Endodermal cell (in vitro differentiated cells): ENCODE results near the gene PRMT7. TPM values are rescaled to one million over a fixed set of nuclear protein-coding genes. Genes with fewer than 3 reads are reported as not detected.

Experiments
- DNase-seq: peaks from one replicate; pipeline ENCODE4 v3.0.0-alpha.2; 2017
- H3K27ac ChIP-seq: 2 replicates; pipeline ENCODE4 v1.5.1; 2013; ENCODE audit warnings: mild to moderate bottlenecking, low read depth, low read length, moderate library complexity
- H3K27me3 ChIP-seq: 2 replicates; pipeline ENCODE4 v1.6.1; 2013; ENCODE audit warnings: mild to moderate bottlenecking, low read length, moderate library complexity; ENCODE audit not compliant: insufficient read depth, control insufficient read depth, poor library complexity, severe bottlenecking
- H3K36me3 ChIP-seq: 2 replicates; pipeline ENCODE4 v1.7.0; 2013; ENCODE audit warnings: mild to moderate bottlenecking, low read length, moderate library complexity; ENCODE audit not compliant: control insufficient read depth, insufficient read depth
- H3K4me1 ChIP-seq: one replicate; pipeline ENCODE4 v1.7.0; 2013; ENCODE audit warnings: low read length; ENCODE audit not compliant: control insufficient read depth, insufficient read depth
- H3K4me3 ChIP-seq: 2 replicates; pipeline ENCODE4 v1.5.1; 2013; ENCODE audit warnings: mild to moderate bottlenecking, low read length, moderate library complexity
- H3K9ac ChIP-seq: 2 replicates; pipeline ENCODE4 v1.6.1; 2013; ENCODE audit warnings: mild to moderate bottlenecking, low read length, moderate library complexity; ENCODE audit not compliant: poor library complexity, severe bottlenecking; ENCODE audit errors: extremely low read depth
- H3K9me3 ChIP-seq: 2 replicates; pipeline ENCODE4 v1.6.1; 2013; ENCODE audit warnings: mild to moderate bottlenecking, low read length, moderate library complexity; ENCODE audit not compliant: control insufficient read depth
- H3K27ac Mint-ChIP-seq: 2 replicates; pipeline ENCODE4 v1.8.0; 2020; ENCODE audit warnings: mixed read lengths
- H3K27me3 Mint-ChIP-seq: 2 replicates; pipeline ENCODE4 v1.8.0; 2021; ENCODE audit warnings: mild to moderate bottlenecking, mixed read lengths; ENCODE audit not compliant: insufficient read depth
- H3K36me3 Mint-ChIP-seq: 2 replicates; pipeline ENCODE4 v1.8.0; 2020; ENCODE audit warnings: low read depth, mixed read lengths
- H3K4me1 Mint-ChIP-seq: 2 replicates; pipeline ENCODE4 v1.8.0; 2020; ENCODE audit warnings: mixed read lengths
- H3K4me3 Mint-ChIP-seq: 2 replicates; pipeline ENCODE4 v1.8.0; 2020; ENCODE audit warnings: mild to moderate bottlenecking, moderate library complexity, mixed read lengths
- H3K9me3 Mint-ChIP-seq: 2 replicates; pipeline ENCODE4 v1.8.0; 2020; ENCODE audit warnings: mild to moderate bottlenecking, mixed read lengths
- WGBS, 2 experiments: methylation state at CpG; one replicate each; pipeline versions ENCODE4 v1.1.5 to v1.1.7; 2013; ENCODE audit warnings: missing lambda C conversion rate in 2 of 2, mixed read lengths in 1 of 2; ENCODE audit not compliant: insufficient coverage in 1 of 2, insufficient read length in 1 of 2; 5-methylcytosine and 5-hydroxymethylcytosine counted together
- total RNA-seq, 2 donors: library from RNA; stranded (reverse); fragmentation: NEBNext Ultra II Directional in 1 of 2; extraction: Animal tissue kit (Norgen Biotek cat#: 25700) in 1 of 2; gene quantifications; 2 replicates in 1 of 2; 3 replicates in 1 of 2; pipeline ENCODE4 v1.2.1, GENCODE V29; 2021
- TF ChIP-seq, protein P1 (sequence below): fragments of 200-600 bp; sonication (generic); conservative IDR thresholded peaks from 2 replicates; pipeline ENCODE4 v1.5.0; 2021; ENCODE audit warnings: antibody characterized with exemption, mild to moderate bottlenecking

PRMT7 gene
- total RNA-seq, 2 donors from 2014 or later, result 63.9 to 68.5 TPM

DNA sequence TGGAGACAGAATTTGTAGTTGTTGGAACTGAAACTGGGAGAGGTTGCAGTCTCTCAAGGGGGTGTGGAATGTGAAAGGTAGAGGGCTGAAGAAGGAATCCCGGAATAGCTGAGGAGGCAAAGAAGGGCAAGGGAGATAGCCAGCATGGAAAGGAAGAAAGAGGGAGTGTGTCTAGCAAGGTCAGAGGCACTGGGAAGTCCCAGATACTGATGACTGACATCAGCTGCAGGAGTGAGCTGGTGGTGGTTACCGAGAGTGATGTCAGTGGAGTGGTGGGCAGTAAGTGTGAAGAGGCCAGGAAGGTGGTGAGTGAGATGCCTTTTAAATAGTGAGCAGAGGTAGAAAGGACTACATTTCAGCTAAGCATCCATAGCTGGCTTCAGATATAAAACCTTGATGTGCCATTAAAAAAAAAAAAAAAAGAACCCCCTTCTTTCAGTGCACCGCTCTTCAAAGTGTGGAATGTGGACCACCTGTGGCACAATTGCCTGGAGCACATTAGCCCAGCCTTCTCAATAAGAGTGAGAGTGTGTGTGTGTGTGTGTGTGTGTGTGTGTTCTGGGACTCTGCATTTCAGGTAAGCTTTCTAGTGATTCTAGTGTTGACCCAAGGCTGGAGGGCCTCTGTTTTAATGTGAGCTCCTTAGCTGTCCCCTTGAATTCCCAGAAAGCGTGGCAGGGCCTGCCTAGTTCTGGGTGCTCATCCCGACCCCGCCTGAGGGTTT, 8.5 kb downstream of the PRMT7 start:
- TF ChIP-seq, protein P1, sequence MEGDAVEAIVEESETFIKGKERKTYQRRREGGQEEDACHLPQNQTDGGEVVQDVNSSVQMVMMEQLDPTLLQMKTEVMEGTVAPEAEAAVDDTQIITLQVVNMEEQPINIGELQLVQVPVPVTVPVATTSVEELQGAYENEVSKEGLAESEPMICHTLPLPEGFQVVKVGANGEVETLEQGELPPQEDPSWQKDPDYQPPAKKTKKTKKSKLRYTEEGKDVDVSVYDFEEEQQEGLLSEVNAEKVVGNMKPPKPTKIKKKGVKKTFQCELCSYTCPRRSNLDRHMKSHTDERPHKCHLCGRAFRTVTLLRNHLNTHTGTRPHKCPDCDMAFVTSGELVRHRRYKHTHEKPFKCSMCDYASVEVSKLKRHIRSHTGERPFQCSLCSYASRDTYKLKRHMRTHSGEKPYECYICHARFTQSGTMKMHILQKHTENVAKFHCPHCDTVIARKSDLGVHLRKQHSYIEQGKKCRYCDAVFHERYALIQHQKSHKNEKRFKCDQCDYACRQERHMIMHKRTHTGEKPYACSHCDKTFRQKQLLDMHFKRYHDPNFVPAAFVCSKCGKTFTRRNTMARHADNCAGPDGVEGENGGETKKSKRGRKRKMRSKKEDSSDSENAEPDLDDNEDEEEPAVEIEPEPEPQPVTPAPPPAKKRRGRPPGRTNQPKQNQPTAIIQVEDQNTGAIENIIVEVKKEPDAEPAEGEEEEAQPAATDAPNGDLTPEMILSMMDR, result no peak
- no peak for DNase-seq
- Mint-ChIP-seq H3K4me3 (no peak overlapping the region), H3K27ac (no peak overlapping the region), H3K4me1 (no peaks in the 10 kb centered on the region), H3K27me3 (no peaks in the 10 kb centered on the region), H3K9me3 (no peaks in the 10 kb centered on the region), H3K36me3 (peaks cover 56% of the 10 kb centered on the region)
- no peaks in the 10 kb centered on the region for H3K27me3 ChIP-seq
- peaks cover 14% of the 10 kb centered on the region for H3K9me3 ChIP-seq
- no peaks in the 10 kb centered on the region for H3K4me1 ChIP-seq
- H3K9ac ChIP-seq, result no peak overlapping the region
- WGBS, 2 experiments, result 94 to 99% methylated on average over 4 to 6 of the region's 6 CpGs
- H3K4me3 ChIP-seq, result no peak overlapping the region
- H3K36me3 ChIP-seq, result peaks cover 65% of the 10 kb centered on the region
- H3K27ac ChIP-seq, result no peak overlapping the region

DNA sequence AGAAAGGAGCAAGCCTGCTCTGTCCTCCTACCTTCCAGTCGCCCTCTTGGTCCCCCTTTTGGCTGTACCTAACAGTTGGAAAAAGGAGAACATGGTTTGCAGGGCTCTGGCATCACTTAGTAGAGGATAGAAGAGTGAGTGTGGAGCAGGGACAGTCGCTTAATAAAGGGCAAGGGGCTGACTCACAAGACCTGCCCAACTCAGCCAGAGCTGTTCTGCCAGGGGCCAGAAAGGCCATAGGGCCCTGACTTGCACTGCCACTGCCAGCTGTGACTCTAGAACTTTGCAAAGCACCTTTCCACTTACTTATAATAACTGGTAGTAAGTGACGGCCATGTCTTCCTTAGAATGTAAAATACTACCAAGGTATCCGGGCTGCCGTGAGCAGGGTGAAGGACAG, 13.5 kb downstream of the PRMT7 start:
- Histone ChIP-seq H3K36me3 (peaks cover 64% of the 10 kb centered on the region), H3K9me3 (peaks cover 14% of the 10 kb centered on the region), H3K27me3 (no peaks in the 10 kb centered on the region), H3K27ac (no peak overlapping the region), H3K9ac (no peak overlapping the region), H3K4me3 (no peak overlapping the region), H3K4me1 (peaks cover 5% of the 10 kb centered on the region)
- H3K36me3 Mint-ChIP-seq, result peaks cover 46% of the 10 kb centered on the region
- 90 to 95% methylated on average over 3 to 5 of the region's 5 CpGs for WGBS, 2 experiments
- no peak for DNase-seq
- no peaks in the 10 kb centered on the region for H3K9me3 Mint-ChIP-seq
- no peak overlapping the region for H3K27ac Mint-ChIP-seq
- TF ChIP-seq, protein P1, result no peak
- peaks cover 6% of the 10 kb centered on the region for H3K4me1 Mint-ChIP-seq
- H3K4me3 Mint-ChIP-seq, result no peak overlapping the region
- H3K27me3 Mint-ChIP-seq, result no peaks in the 10 kb centered on the region

DNA sequence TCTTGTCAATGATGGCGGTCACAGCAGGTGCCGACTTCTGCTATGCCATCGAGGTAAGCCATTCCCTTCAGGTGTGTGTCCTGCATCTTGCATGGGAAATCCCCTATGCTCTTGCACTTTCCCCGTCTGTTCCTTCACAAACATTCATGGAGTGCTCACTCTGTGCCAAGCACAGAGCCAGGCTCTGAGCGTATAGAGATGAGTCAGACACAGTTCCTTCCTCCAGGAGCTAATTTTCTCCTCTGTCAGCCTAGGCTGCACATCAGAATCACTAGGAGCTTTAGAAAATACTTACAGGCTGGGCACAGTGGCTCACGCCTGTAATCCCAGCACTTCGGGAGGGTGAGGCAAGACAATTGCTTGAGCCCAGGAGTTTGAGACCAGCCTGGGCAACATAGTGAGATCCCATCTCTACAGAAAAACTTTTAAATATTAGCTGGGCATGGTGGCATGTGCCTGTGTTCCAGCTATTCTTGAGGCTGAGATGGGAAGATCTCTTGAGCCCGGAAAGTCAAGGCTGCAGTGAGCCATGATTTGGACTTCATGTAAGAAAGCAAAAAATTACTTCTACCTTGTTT, 14.1 kb downstream of the PRMT7 start:
- Mint-ChIP-seq H3K4me3 (no peak overlapping the region), H3K27ac (no peak overlapping the region), H3K36me3 (peaks cover 40% of the 10 kb centered on the region), H3K27me3 (no peaks in the 10 kb centered on the region), H3K9me3 (no peaks in the 10 kb centered on the region), H3K4me1 (peaks cover 6% of the 10 kb centered on the region)
- H3K9me3 ChIP-seq, result peaks cover 11% of the 10 kb centered on the region
- H3K4me3 ChIP-seq, result no peak overlapping the region
- TF ChIP-seq, protein P1, result no peak
- H3K4me1 ChIP-seq, result peaks cover 5% of the 10 kb centered on the region
- WGBS, 2 experiments, result 95% methylated on average over 8 of the region's 8 CpGs
- no peak for DNase-seq
- no peak overlapping the region for H3K9ac ChIP-seq
- H3K27me3 ChIP-seq, result no peaks in the 10 kb centered on the region
- peaks cover 64% of the 10 kb centered on the region for H3K36me3 ChIP-seq
- no peak overlapping the region for H3K27ac ChIP-seq
